ENCODE measurements around the gene MRC1.

- TF ChIP-seq CTCF (IDR thresholded peaks at IDR 0.05; ENCODE audit: borderline replicate concordance, extremely low read depth, low read length, poor library complexity, severe bottlenecking) (no peak), EZH2 (IDR thresholded peaks at IDR 0.05; ENCODE audit: borderline replicate concordance, low read depth, low read length, severe bottlenecking) (no peak)
These were observed 6.8 kb upstream of the MRC1 start for GRCh38 chr10:17802350-17802749.
